SK-N-SH (cell line): Measurements from ENCODE around the gene UFSP2.

Experiments used
- CHD2 ChIP-seq: fragments of 150-350 bp; IDR thresholded peaks from 2 replicates; pipeline ENCODE4 v1.6.1; 2018; ENCODE audit warnings: low read length; ENCODE audit not compliant: partially characterized antibody
- EP300 ChIP-seq, 2 experiments: IDR thresholded peaks; 2 replicates each; pipeline versions ENCODE4 v1.4.0 to v1.6.1; 2012; ENCODE audit warnings: borderline replicate concordance in 1 of 2, low read depth in 1 of 2, low read length in 1 of 2
- EZH2phosphoT487 ChIP-seq: fragments of 200-600 bp; sonication (generic); IDR thresholded peaks from 2 replicates; pipeline ENCODE4 v1.6.1; 2017; ENCODE audit warnings: low read depth, mixed run types, mild to moderate bottlenecking, antibody characterized with exemption, moderate library complexity, borderline replicate concordance
- FOXJ3 ChIP-seq: sonication (generic); formaldehyde crosslinking; IDR thresholded peaks from 2 replicates; pipeline ENCODE4 v1.5.1; 2020; ENCODE audit warnings: mild to moderate bottlenecking, missing genetic modification reagents
- JUND ChIP-seq: IDR thresholded peaks from 2 replicates; pipeline ENCODE4 v1.4.0; 2012
- MAX ChIP-seq: IDR thresholded peaks from 2 replicates; pipeline ENCODE4 v1.4.0; 2012; ENCODE audit warnings: low read depth
- MXI1 ChIP-seq: IDR thresholded peaks from 2 replicates; pipeline ENCODE4 v1.6.1; 2012; ENCODE audit warnings: mild to moderate bottlenecking, low read depth, low read length, improper control_type of control experiment
- POLR2AphosphoS5 ChIP-seq: IDR thresholded peaks from 2 replicates; pipeline ENCODE4 v1.6.1; 2012; ENCODE audit warnings: low read depth, low read length
- REST ChIP-seq: IDR thresholded peaks from 2 replicates; pipeline ENCODE4 v1.6.1; 2012; ENCODE audit warnings: mild to moderate bottlenecking, low read depth, low read length, moderate library complexity
- TAF1 ChIP-seq: IDR thresholded peaks from 2 replicates; pipeline ENCODE4 v1.6.1; 2012; ENCODE audit warnings: low read depth, mild to moderate bottlenecking, low read length, moderate library complexity, borderline replicate concordance
- YY1 ChIP-seq: IDR thresholded peaks from 2 replicates; pipeline ENCODE4 v1.4.0; 2012; ENCODE audit warnings: low read depth, mild to moderate bottlenecking
- TF ChIP-seq, protein P1 (sequence below): fragments of 200-600 bp; sonication (generic); IDR thresholded peaks from 2 replicates; pipeline ENCODE4 v1.6.1; 2017; ENCODE audit warnings: antibody characterized with exemption, mild to moderate bottlenecking, moderate library complexity
- TF ChIP-seq, protein P2 (sequence below): fragments of 150-350 bp; IDR thresholded peaks from 2 replicates; pipeline ENCODE4 v1.6.1; 2017; ENCODE audit warnings: antibody characterized with exemption, low read length, low read depth, borderline replicate concordance

GRCh38 chr4:185352202-185352601 is 73.6 kb downstream of the UFSP2 start:
- TF ChIP-seq, protein P1, sequence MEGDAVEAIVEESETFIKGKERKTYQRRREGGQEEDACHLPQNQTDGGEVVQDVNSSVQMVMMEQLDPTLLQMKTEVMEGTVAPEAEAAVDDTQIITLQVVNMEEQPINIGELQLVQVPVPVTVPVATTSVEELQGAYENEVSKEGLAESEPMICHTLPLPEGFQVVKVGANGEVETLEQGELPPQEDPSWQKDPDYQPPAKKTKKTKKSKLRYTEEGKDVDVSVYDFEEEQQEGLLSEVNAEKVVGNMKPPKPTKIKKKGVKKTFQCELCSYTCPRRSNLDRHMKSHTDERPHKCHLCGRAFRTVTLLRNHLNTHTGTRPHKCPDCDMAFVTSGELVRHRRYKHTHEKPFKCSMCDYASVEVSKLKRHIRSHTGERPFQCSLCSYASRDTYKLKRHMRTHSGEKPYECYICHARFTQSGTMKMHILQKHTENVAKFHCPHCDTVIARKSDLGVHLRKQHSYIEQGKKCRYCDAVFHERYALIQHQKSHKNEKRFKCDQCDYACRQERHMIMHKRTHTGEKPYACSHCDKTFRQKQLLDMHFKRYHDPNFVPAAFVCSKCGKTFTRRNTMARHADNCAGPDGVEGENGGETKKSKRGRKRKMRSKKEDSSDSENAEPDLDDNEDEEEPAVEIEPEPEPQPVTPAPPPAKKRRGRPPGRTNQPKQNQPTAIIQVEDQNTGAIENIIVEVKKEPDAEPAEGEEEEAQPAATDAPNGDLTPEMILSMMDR = no peak
- TF ChIP-seq REST = no peak
- TF ChIP-seq EZH2phosphoT487 = no peak
- TF ChIP-seq POLR2AphosphoS5 = no peak
- TF ChIP-seq, protein P2, sequence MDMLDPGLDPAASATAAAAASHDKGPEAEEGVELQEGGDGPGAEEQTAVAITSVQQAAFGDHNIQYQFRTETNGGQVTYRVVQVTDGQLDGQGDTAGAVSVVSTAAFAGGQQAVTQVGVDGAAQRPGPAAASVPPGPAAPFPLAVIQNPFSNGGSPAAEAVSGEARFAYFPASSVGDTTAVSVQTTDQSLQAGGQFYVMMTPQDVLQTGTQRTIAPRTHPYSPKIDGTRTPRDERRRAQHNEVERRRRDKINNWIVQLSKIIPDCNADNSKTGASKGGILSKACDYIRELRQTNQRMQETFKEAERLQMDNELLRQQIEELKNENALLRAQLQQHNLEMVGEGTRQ = no peak
- no peak for TF ChIP-seq MAX
- TF ChIP-seq TAF1 = no peak
- TF ChIP-seq JUND = no peak
- no peak for TF ChIP-seq MXI1
- no peak for TF ChIP-seq FOXJ3 (CRISPR knock-in tag)
- TF ChIP-seq EP300 (IDR thresholded peaks at IDR 0.05; ENCODE audit: borderline replicate concordance in 1 of 2, low read depth in 1 of 2, low read length in 1 of 2) = no peak
- no peak for TF ChIP-seq CHD2
- no peak for TF ChIP-seq YY1
